ENCODE measurements around the gene SYT9.
A peak's percentile ranks its signal among the peaks of the same experiment; 100 is the strongest.

Gene SYT9

DNA sequence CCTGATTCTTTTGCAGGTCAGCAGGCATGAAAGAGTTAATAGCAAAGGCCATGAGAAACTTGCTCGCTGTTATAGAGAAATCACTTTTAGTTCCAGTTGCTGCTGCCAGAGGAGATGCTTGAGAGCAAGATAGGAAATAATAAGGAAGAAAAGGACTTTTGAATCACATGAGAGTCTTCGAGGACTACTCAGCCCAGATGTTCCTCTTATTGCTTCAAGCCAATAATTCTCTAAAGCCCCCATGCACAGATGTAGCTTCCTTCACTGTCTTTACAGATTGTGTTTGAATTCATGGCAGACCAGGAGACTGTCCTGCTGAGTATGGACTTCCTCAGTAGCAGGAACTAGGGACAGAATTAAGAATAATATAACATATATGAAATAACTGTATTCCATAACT lies 183.5 kb downstream of the SYT9 start:
- no peak for DNase-seq (ENCODE audit: low read depth)
- Histone ChIP-seq H3K27me3 (replicated peaks; ENCODE audit: control insufficient read depth, insufficient read depth, low read length) (peaks cover 8% of the 10 kb centered on the region), H3K4me1 (ENCODE audit: control insufficient read depth, insufficient read depth, low read length) (no peaks in the 10 kb centered on the region), H3K9ac (ENCODE audit: low read length) (no peak overlapping the region), H3K36me3 (ENCODE audit: control insufficient read depth, insufficient read depth, low read length, severe bottlenecking) (no peaks in the 10 kb centered on the region), H3K9me3 (ENCODE audit: control insufficient read depth, low read length) (no peaks in the 10 kb centered on the region), H3K4me3 (ENCODE audit: low read length) (no peak overlapping the region)

DNA sequence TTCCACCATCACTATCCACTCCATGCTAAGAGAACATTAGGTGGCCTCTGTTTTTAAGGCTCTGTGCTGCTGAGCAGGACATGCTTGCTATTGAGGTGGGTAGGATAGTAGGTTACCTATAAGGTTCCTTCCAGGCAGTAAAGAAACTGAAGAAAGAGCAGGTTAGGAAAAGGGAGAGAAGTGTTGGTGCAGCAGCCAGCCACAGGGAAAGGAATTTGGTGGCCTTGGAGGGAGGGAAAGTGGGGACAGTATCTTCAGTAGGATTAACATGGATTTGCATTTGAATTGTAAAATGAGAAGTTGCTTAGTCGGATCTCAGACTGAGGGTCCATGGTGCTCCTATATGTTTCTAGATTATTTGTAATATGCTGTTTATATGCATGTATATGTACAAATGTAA lies 184.4 kb downstream of the SYT9 start:
- Histone ChIP-seq H3K36me3 (ENCODE audit: control insufficient read depth, insufficient read depth, low read length, severe bottlenecking) (no peaks in the 10 kb centered on the region), H3K27me3 (replicated peaks; ENCODE audit: control insufficient read depth, insufficient read depth, low read length) (peaks cover 17% of the 10 kb centered on the region), H3K9ac (ENCODE audit: low read length) (no peak overlapping the region), H3K9me3 (ENCODE audit: control insufficient read depth, low read length) (no peaks in the 10 kb centered on the region), H3K4me1 (ENCODE audit: control insufficient read depth, insufficient read depth, low read length) (no peaks in the 10 kb centered on the region), H3K4me3 (ENCODE audit: low read length) (no peak overlapping the region)
- DNase-seq (ENCODE audit: low read depth): no peak

DNA sequence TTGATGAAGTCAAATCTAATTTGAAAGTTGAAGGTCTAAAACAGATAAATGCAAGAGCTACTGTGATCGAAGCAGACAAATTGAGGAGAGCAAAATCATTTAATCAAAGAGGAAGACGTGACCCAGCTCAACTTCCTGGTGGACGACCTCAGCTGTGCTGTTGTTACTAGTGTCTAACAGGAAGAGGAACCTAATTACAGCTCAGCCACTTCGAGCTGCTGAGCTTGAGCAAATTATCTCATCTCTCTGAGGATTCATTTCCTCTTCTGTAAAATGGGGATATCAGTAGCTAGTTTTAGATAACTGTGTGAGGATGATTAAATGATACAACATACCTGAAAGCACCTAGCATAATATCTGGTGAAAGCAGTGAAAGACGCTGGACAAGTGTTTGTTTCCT lies 185.0 kb downstream of the SYT9 start:
- DNase-seq (ENCODE audit: low read depth): no peak
- Histone ChIP-seq H3K9me3 (ENCODE audit: control insufficient read depth, low read length) (no peaks in the 10 kb centered on the region), H3K9ac (ENCODE audit: low read length) (no peak overlapping the region), H3K36me3 (ENCODE audit: control insufficient read depth, insufficient read depth, low read length, severe bottlenecking) (no peaks in the 10 kb centered on the region), H3K4me1 (ENCODE audit: control insufficient read depth, insufficient read depth, low read length) (no peaks in the 10 kb centered on the region), H3K27me3 (replicated peaks; ENCODE audit: control insufficient read depth, insufficient read depth, low read length) (peaks cover 17% of the 10 kb centered on the region), H3K4me3 (ENCODE audit: low read length) (no peak overlapping the region)

DNA sequence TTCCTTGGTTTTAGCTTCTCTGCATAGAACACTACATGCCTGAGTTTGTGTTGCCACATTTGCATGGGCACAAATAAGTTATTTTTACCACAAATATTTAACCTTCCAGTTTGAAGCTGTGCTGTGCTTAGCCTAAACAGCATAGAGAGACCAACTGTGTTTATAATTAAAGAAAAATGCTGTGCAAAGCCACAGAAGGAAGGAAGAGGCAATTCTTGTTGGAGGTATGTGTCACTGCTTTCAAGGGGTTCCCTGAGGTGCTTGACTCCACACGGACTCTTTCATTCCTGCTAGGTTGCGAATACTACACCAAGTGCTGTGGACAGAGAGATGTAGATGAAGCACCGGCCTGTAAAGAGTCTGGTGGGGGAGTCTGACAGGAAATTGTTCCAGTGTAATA lies 186.0 kb downstream of the SYT9 start:
- Histone ChIP-seq H3K9me3 (ENCODE audit: control insufficient read depth, low read length) (no peaks in the 10 kb centered on the region), H3K36me3 (ENCODE audit: control insufficient read depth, insufficient read depth, low read length, severe bottlenecking) (no peaks in the 10 kb centered on the region), H3K4me3 (ENCODE audit: low read length) (no peak overlapping the region), H3K4me1 (ENCODE audit: control insufficient read depth, insufficient read depth, low read length) (no peaks in the 10 kb centered on the region), H3K9ac (ENCODE audit: low read length) (no peak overlapping the region), H3K27me3 (replicated peaks; ENCODE audit: control insufficient read depth, insufficient read depth, low read length) (peaks cover 17% of the 10 kb centered on the region)
- DNase-seq (ENCODE audit: low read depth): peak; percentile 65

DNA sequence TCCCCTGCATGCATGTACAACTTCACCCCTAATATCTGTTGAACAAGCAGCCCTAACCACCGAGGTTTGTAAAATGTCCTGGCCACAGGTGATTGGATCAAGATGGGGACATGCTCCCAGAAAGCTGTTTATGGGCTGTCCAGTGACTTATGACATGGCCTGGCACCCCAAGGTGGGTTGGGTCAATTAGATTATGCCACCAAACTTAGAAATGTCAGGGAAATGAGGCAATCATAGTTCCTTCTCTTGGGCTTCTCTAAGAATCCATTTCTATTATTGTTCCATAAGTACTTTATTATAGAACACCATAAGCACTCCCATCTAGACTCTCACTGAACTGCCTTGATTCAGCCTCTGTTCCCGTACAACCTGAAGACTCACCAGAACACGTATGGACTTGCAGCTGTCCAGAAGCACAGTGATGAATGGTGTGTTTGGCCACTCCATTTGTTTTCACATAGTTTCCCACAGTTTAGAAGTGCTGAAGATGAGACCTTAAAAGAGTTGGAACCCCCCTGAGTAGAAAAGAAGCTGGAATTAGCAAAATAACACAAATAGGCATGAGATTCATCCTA lies 188.1 kb downstream of the SYT9 start:
- H3K9ac ChIP-seq (ENCODE audit: low read length): no peak overlapping the region
- H3K27me3 ChIP-seq (replicated peaks; ENCODE audit: control insufficient read depth, insufficient read depth, low read length): peaks cover 26% of the 10 kb centered on the region
- no peaks in the 10 kb centered on the region for H3K9me3 ChIP-seq (ENCODE audit: control insufficient read depth, low read length)
- H3K4me3 ChIP-seq (ENCODE audit: low read length): no peak overlapping the region
- H3K36me3 ChIP-seq (ENCODE audit: control insufficient read depth, insufficient read depth, low read length, severe bottlenecking): no peaks in the 10 kb centered on the region
- no peaks in the 10 kb centered on the region for H3K4me1 ChIP-seq (ENCODE audit: control insufficient read depth, insufficient read depth, low read length)
- no peak for DNase-seq (ENCODE audit: low read depth)

DNA sequence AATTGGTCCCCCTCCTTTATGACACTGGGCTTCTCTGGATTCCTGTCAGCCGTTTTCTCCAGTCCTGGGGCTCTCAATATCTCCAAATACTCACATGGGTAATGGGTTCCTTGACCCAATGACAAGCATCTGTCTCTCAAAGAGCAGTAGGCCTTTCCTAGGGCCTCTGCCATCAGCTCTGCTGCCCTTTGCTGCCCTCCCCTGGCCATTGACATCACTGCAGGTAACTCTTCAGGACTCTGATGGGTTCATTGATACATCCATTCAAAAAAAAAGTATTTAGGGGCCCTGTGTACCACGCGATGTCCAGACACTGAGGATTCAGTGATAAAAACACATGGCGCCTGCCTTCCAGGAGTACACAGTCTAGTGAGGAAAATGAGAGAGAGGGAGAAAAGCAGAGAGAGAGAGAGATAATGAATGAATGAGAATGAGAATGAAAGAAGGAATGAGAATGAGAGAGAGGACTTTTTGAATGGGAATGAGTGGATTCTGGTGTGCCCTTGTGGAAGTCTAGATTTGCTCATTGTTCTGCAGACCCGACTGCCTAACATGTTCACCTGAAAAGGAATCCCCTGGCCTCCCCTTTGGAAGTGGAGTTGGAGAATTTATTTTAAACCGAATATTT lies 191.0 kb downstream of the SYT9 start:
- H3K27me3 ChIP-seq (replicated peaks; ENCODE audit: control insufficient read depth, insufficient read depth, low read length): peaks cover 21% of the 10 kb centered on the region
- DNase-seq (ENCODE audit: low read depth): peak; percentile 80

DNA sequence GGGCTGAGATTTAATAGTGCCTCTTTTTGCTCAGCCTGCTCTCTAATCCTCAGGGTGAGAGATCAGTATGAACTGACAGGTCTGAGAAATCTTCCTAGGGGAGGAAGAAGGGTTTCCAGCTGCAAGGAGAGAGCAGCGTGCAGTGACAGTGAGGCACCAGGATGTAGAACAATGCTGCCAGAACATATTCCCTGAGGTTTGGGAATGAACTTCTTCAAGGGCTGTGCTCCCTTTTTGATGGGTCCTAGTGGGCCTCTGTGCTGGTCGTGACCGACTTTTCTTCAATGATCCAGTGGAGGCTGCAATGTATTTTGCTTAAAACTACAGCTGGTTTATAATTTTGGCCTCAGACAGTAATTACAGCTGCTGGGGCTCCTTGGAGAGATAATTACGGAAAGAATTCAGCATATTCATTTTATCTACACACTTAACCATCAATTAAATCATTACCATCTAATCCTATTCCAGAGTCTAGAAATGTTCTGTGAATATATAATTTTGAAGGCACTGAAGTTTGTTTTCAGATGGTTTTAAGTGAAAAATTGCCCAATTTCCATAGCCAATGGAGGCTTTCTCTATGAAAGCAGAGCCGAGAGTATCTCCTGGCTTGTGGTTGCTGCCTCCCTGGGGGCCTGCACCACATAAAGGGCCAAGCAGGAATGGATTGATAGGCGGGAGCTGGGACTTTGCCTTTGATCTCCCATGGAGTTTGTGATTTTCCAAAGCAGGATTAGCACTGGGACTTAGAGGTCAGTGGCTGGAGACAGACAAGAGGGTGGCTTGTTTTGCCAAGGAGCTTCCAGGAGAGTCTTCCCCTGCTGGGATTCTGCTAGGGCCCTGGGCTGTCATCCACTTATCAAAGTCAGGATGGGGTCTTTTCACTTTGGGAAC lies 192.6 kb downstream of the SYT9 start:
- Histone ChIP-seq H3K36me3 (ENCODE audit: control insufficient read depth, insufficient read depth, low read length, severe bottlenecking) (no peaks in the 10 kb centered on the region), H3K9ac (ENCODE audit: low read length) (no peak overlapping the region), H3K4me3 (ENCODE audit: low read length) (no peak overlapping the region), H3K27me3 (replicated peaks; ENCODE audit: control insufficient read depth, insufficient read depth, low read length) (peaks cover 21% of the 10 kb centered on the region), H3K9me3 (ENCODE audit: control insufficient read depth, low read length) (no peaks in the 10 kb centered on the region), H3K4me1 (ENCODE audit: control insufficient read depth, insufficient read depth, low read length) (no peaks in the 10 kb centered on the region)
- DNase-seq (ENCODE audit: low read depth): no peak

More for the DNA sequence above, 191.0 kb downstream of the SYT9 start:
- H3K9ac ChIP-seq (ENCODE audit: low read length): no peak overlapping the region
- H3K4me1 ChIP-seq (ENCODE audit: control insufficient read depth, insufficient read depth, low read length): no peaks in the 10 kb centered on the region
- no peaks in the 10 kb centered on the region for H3K9me3 ChIP-seq (ENCODE audit: control insufficient read depth, low read length)
- H3K36me3 ChIP-seq (ENCODE audit: control insufficient read depth, insufficient read depth, low read length, severe bottlenecking): no peaks in the 10 kb centered on the region
- H3K4me3 ChIP-seq (ENCODE audit: low read length): no peak overlapping the region

DNA sequence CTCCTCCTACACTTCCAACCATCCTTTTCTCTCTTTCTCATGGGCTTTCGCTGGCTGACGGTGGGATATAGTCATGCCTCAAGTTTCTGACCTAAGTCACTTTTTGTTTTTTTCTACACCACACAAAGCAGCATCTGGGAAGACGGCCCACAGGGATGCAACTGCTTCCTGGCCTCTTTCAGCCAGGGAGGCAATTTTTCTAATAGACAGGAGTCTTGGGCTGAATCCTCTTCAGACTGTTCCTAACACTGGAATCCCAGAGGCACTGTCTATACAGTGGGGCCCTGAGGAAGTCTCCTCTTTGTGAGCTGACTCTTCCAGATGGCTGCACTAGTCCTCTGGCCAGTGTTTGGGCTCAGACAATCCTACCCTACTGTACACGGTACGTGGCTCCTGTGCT lies 193.9 kb downstream of the SYT9 start:
- Histone ChIP-seq H3K4me1 (ENCODE audit: control insufficient read depth, insufficient read depth, low read length) (no peaks in the 10 kb centered on the region), H3K9me3 (ENCODE audit: control insufficient read depth, low read length) (no peaks in the 10 kb centered on the region), H3K36me3 (ENCODE audit: control insufficient read depth, insufficient read depth, low read length, severe bottlenecking) (no peaks in the 10 kb centered on the region), H3K9ac (ENCODE audit: low read length) (no peak overlapping the region), H3K27me3 (replicated peaks; ENCODE audit: control insufficient read depth, insufficient read depth, low read length) (peaks cover 16% of the 10 kb centered on the region), H3K4me3 (ENCODE audit: low read length) (no peak overlapping the region)
- no peak for DNase-seq (ENCODE audit: low read depth)

DNA sequence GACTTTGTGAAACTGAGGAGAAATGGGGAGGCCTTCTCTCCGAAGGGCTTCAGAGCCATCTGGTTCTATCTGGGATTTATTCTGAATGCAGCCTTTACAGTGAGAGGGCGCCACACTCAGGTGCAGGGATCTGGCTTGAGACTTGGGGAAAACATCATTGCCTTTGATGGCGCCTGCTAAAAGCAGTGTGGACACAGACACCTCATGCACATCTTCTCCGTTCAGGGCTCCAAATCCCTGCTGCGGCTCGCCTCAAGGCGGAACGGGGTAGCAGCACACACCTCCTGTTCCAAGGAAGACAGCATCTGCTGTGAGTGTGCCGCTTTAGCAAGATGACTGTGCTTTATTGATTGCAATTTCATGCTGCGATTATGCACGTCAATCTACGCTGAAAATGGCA lies 196.5 kb downstream of the SYT9 start:
- no peak overlapping the region for H3K9ac ChIP-seq (ENCODE audit: low read length)
- H3K27me3 ChIP-seq (replicated peaks; ENCODE audit: control insufficient read depth, insufficient read depth, low read length): peaks cover 10% of the 10 kb centered on the region
- no peaks in the 10 kb centered on the region for H3K9me3 ChIP-seq (ENCODE audit: control insufficient read depth, low read length)
- no peak overlapping the region for H3K4me3 ChIP-seq (ENCODE audit: low read length)
- DNase-seq (ENCODE audit: low read depth): no peak
- H3K36me3 ChIP-seq (ENCODE audit: control insufficient read depth, insufficient read depth, low read length, severe bottlenecking): no peaks in the 10 kb centered on the region
- H3K4me1 ChIP-seq (ENCODE audit: control insufficient read depth, insufficient read depth, low read length): no peaks in the 10 kb centered on the region

DNA sequence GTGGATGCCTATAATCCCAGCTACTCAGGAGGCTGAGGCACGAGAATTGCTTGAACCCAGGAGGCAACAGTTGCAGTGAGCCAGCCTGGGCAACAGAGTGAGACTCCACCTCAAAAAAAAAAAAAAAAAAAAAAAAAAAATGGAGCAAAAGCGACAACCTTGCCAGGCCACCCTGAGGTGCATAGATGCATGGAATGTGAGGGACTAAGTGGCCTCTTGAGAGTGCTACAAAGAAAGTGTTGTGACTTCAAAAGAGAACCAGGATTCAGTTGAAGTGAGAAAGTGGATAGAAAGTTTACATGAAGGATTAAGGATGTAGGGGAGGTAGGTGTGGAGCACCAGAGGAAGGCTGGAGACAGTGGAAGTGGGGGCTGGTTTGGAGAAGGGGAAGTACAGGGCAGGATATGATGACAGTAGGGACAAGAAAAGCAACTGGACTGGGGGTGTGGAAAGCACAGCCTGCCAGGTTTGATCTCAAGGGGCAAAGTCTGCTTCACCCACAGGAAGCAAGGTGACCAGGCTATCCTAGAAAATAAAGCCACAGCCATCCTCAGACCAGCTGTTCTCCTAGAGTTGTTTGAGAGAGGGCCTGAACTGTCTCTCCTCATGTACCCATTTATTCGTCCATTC lies 197.6 kb downstream of the SYT9 start:
- no peak for DNase-seq (ENCODE audit: low read depth)
- H3K27me3 ChIP-seq (replicated peaks; ENCODE audit: control insufficient read depth, insufficient read depth, low read length): no peaks in the 10 kb centered on the region
- no peaks in the 10 kb centered on the region for H3K4me1 ChIP-seq (ENCODE audit: control insufficient read depth, insufficient read depth, low read length)
- H3K9ac ChIP-seq (ENCODE audit: low read length): no peak overlapping the region
- no peak overlapping the region for H3K4me3 ChIP-seq (ENCODE audit: low read length)
- no peaks in the 10 kb centered on the region for H3K36me3 ChIP-seq (ENCODE audit: control insufficient read depth, insufficient read depth, low read length, severe bottlenecking)
- H3K9me3 ChIP-seq (ENCODE audit: control insufficient read depth, low read length): no peaks in the 10 kb centered on the region

DNA sequence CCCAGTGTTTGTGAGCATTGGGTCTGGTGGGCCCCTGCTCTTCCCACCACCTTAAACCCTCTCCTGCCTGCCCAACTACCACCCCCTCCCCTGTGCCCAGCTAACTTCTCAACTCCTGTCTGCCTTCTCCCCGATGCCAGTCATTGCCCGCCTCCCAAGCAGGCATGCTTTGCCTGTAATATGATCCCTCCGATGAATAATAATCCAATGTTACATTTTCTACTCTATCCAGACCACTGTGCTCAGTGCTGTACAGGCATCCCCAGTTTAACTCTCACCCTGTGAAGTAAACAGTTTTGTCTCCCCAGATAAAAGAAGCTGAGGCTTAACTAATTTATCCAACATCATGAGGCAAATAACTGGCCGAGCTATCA lies 198.1 kb downstream of the SYT9 start:
- no peaks in the 10 kb centered on the region for H3K36me3 ChIP-seq (ENCODE audit: control insufficient read depth, insufficient read depth, low read length, severe bottlenecking)
- no peaks in the 10 kb centered on the region for H3K27me3 ChIP-seq (replicated peaks; ENCODE audit: control insufficient read depth, insufficient read depth, low read length)
- no peaks in the 10 kb centered on the region for H3K4me1 ChIP-seq (ENCODE audit: control insufficient read depth, insufficient read depth, low read length)
- H3K4me3 ChIP-seq (ENCODE audit: low read length): no peak overlapping the region
- H3K9ac ChIP-seq (ENCODE audit: low read length): no peak overlapping the region
- no peaks in the 10 kb centered on the region for H3K9me3 ChIP-seq (ENCODE audit: control insufficient read depth, low read length)
- peak; percentile 55 for DNase-seq (ENCODE audit: low read depth)
